EH (cell line): ENCODE results near the gene EEA1.
"Not testable (repeated sequence)": the region's sequence is repeated elsewhere in the genome, so short reads cannot be mapped to it uniquely, and the experiment has no call there.

ENCODE experiments used
- DNase-seq: peaks from one replicate; pipeline ENCODE4 v3.0.0-alpha.2; 2015; ENCODE audit warnings: low read depth

EEA1 gene

DNA sequence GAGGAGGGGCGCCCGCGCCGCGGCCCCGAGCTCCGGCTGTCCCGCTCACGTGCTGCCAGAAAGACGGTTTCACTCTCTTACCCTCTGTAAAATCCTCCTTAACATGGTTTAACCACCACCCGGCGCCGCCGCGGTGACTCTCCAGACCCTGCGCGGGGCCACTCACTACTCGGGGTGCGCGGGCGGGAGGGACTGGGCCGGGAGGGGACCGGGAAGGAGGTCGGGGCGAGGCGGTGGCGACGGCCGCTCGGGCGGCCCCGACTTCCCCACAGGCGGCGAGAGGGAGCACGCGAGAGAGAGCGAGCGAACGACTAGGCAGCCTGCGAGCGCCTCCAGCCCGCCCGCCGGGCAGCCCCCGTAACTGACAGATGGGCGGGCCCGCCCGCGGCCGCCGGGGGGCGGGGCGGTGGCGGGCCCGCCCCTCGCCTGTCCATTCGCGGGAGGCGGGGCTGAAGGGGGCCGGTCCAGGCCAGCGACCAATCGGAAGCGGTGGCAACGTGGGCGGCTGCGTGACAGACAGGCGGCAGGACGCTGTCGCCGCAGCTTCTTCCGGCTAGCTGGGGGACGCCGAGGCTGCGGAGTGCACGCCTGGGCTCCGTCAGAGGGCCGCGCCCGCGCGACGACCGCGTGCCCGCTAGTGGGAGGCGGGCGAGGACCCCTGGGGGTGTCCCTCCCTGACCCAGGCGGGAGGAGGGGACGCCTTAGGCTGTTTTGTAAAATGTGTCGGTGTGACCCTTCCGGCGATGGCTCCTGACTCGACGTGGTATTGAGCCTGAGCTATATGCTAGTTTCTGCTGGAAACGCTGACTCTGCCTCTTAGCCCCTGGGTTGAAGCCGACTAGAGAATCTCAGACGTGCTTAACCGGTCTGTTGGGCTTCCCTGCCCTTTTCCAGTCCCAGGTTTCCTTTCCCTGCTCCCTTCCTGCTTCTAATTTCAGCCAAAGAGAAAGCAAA lies at the start of gene EEA1:
EEA1 (minus strand) TSS at position 334 of the 954 bp plus-strand sequence; CDS start at position 105, 229 bp downstream.
- DNase-seq, result peak; percentile 97

- no peak for DNase-seq
Observed at GRCh38 chr12:92978607-92979006, 49.5 kb upstream of the EEA1 start.

DNA sequence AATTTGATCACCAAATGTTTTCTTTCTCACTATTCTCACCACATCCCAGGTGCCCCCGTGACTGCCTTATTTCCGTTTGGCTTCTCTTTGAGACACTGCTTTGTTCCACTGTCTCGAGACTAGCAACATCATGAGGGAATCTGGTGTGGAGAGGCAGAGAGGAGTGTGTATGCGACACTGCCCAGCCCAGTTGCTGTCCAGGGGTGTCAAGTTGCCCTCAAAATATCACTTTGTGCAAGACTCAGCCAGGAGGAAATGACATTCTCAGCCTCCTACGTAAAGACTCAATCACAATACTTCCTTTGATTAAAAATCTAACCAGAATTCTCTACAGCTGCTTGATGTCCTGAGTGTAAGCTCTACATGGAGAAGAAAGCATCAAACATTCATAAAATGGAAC lies 48.2 kb upstream of the EEA1 start:
- no peak for DNase-seq

GRCh38 chr12:92974759-92975158 lies 45.7 kb upstream of the EEA1 start:
- no peak for DNase-seq

- peak; percentile 74 for DNase-seq
Observed at GRCh38 chr12:92973614-92974013, 44.5 kb upstream of the EEA1 start.

DNA sequence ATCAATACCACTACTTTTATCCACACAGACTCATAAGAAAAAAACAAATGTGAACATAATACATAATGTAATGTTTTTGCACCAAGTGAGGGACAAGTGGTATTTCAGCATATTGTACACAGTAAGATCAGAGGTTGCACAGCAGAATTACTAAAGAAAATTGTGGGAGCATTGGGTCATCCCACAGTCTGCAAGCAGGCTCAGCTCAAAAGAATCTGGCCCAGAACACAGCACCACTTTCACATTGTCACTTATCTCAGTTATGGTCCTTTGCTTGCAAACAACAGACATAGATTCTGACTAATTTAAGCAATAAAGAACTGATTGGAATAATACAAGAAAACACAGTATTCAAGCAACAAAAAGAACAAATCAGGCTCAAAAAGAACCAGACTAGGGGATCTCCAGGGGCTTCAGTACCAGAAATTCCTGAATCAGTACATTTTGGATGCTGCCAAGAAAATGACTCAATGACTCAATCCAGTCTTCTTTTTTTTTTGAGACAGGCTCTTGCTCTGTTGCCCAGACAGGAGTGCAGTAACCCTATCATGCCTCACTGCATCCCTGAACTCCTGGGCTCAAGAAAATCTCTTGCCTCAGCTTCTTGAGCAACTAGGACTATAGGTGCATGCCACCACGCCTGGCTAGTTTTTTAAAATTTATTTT lies 42.9 kb upstream of the EEA1 start:
- peak; percentile 82 for DNase-seq

DNA sequence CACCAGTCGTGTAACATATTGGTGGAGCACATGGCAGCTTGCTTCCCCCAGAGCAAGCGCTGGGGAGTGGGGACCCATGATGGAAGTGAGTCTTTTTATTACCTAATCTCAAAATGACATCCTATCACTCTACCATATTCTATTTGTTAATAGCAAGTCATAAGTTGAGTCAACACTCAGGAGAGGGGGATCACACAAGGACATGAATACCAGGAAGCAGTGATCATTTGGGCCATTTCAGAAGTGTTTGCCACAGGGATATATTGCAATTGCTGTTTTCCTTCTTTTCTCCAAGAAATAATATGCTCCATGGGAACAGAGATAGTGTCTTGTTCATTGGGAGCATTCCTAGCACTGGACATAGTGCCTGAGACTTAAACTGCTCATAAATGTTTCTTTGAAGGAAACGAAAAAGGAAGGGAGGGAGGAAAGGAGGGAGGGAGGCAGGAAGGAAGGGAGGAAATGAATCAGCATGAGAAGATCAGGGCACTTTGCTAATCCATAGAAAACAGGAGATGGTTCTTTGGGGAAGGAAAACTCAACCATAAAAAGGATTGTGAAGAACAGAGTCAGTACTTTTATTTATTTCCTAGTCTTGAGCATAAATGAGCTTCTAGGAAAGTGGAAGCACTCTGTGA lies 39.2 kb upstream of the EEA1 start:
- peak; percentile 35 for DNase-seq

DNA sequence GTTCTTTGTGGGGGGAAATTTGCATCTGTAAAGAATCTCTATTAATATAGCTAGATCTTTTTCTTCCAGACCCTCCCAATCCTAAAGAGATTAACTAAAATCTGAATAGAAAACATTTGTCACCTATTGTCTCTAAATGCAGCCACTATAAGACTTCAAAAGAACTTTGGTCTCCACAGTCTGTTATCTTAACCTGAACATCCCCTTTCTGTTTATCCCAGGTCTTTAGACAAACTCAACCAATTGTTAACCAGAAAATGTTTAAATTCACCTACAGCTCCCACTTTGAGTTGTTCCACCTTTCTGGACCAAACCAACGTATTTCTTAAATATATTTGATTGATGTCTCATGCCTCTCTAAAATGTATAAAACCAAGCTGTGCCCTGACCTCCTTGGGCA lies 35.3 kb upstream of the EEA1 start:
- not testable (repeated sequence) for DNase-seq

- DNase-seq, result peak; percentile 20
Observed at GRCh38 chr12:92961949-92962348, 32.9 kb upstream of the EEA1 start.

DNA sequence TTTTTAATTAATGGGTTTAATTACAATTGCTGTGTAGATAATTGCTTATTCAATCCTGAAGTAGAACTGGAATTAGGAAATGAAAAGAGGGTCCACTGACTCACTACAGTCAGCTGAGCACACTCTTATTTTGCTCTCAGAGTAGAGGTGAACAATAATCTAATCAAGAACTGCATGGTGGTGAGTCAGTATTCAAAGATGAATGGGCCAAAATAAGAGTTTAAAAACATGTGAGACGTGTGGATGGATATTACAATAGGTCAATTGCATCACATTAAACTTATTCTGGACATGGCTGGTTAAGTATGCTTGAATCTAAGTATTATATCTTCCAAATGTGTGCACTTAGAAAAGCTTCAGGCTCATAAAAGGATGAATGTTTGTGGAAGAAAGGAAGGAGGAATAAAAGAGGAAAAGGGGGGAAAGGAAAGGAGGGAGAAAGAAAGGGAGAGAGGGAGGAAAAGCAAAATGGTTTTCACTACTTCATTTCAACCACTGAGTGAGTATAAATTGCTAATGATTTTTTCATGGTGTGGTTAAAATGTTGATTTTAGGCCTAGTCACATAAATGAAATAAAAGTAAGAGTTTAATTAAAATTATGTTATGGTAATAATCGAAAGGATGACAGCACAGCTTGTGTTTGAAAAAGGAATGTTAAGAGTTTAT lies 27.0 kb upstream of the EEA1 start:
- peak; percentile 52 for DNase-seq

DNA sequence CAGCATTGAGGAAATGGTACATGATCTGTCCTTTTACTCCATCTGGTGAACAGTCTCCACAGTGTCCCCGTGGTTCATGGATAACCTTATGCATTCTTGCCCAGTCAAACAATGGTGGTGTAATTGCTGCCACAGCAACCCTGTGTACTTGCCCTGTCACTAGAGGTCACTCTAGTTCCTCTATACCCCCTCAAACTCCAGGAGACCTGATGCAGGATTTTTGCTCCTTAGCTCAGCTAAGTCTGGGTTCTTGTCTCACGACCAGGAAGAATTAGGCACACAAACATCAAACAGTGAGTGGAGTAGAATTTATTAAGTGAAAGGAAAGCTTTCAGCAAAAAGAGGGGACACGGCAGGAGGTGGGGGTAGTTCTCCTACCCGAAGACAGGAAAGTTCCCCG lies 24.7 kb upstream of the EEA1 start:
- no peak for DNase-seq

GRCh38 chr12:92952394-92952793 lies 23.3 kb upstream of the EEA1 start:
- no peak for DNase-seq

DNA sequence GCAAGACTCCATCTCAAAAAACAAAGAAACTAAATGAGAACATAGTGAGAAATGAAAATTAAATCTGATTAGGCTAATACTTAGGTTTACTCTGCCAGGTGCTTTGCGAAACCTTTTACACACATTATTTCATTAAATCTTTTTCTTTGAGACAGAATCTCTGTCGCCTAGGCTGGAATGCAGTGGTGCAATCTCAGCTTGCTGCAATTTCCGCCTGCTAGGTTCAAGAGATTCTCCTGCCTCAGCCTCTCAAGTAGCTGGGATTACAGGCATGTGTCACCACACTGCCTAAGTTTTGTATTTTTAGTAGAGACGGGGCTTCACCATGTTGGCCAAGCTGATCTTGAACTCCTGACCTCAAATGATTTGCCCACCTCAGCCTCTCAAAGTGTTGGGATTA lies 21.9 kb upstream of the EEA1 start:
- DNase-seq, result no peak

DNA sequence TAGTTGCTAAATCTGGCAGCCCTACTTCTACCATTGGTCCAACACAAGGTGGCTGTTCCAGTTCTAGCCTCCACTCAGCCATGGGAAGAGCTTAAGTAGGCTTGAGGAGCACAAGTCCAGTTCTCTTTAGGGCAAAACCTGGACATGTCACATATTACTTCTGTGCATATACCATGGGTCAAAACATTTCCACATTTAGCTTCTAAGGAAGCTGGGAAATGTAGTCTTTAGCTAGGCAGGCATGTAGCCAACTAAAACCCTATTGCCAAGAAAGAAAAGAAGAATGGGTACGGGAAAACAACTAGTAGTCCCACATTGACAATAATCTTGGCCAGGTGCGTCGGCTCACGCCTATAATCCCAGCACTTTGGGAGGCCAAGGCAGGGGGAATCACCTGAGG lies 20.9 kb upstream of the EEA1 start:
- no peak for DNase-seq

- DNase-seq, result no peak
Observed at GRCh38 chr12:92949466-92949865, 20.4 kb upstream of the EEA1 start.

GRCh38 chr12:92947589-92948215 lies 18.6 kb upstream of the EEA1 start:
- no peak for DNase-seq

DNA sequence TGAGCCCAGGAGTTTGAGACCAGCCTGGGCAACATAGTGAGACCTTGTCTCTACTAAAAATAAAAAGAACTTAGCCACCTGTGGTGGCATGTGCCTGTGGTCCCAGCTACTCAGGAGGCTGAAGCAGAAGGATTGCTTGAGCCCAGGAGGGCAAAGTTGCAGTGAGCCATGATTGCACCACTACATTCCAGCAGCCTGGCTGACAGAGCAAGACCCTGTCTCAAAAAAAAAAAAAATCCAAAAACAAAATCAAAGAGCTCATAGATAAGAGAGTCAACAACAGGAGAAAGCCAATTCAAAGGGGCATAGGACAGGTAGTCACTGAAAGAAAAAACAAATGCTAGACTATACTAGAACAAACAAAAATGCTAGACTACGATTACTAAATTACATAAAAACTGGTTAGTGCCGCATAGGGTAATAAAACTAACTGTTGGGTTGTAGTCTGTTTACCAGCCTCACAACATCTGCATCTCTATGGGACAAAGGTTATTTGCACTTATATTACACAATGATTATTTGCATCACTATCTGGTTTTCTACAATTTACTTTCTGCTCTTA lies 16.6 kb upstream of the EEA1 start:
- no peak for DNase-seq

- DNase-seq, result peak; percentile 23
Observed at GRCh38 chr12:92943482-92944250, 14.6 kb upstream of the EEA1 start.

DNA sequence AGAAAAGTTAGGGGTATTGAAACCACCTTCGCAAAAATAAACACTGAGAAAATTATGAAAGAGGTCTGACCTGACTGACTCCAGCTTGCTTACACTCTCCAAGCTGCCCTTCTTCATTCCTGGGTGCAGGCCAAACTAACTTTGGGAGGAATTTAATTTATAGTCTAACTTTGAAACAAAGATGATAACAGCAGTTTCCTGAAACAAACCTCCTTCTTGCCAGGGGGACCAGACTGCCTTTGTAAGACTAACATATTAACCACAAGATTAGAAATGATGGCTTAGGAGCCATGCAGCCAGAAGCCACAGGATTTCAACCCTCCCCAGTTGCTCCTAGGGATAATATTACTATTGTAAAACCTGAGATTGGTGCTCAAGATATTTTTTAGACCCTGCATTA lies 13.8 kb upstream of the EEA1 start:
- peak; percentile 82 for DNase-seq

DNA sequence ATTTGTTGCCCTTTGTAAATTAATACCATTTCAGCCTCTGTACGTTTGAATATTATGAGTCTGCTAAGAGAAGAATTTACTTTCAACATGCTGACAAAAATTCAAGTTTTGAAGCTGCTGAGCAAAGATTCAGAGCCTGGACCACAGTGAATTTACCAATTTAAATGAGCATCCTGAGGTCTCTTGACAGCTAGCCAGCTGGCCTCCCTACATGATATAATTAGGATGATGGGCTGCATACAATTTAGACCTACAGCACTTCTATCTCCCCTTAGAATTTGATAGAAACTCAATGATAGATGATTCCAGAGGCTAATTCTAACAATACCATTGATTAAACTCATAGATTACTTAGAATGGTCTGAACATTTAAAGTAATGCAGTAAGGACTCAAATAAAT lies 10.0 kb upstream of the EEA1 start:
- DNase-seq, result no peak

GRCh38 chr12:92938638-92939037 lies 9.5 kb upstream of the EEA1 start:
- no peak for DNase-seq
